GM23338 (cell line): ENCODE measurements around the gene ST3GAL4. TPM values are rescaled to one million over a fixed set of nuclear protein-coding genes. Genes with fewer than 3 reads are reported as not detected.

ENCODE experiments used
- ATAC-seq: fragments of 200-7000 bp; cut with Tn5 transposase; 3 replicates; pipeline ENCODE4 v1.9.1; 2020
- DNase-seq: peaks from one replicate; pipeline ENCODE4 v3.0.0-alpha.2; 2015; ENCODE audit warnings: low spot score
- H2AFZ ChIP-seq: fragments of 200-600 bp; sonication (generic); 2 replicates; pipeline ENCODE4 v1.8.0; 2016; ENCODE audit warnings: antibody characterized with exemption, mild to moderate bottlenecking, moderate library complexity
- H3F3A ChIP-seq: fragments of 200-600 bp; sonication (generic); replicated peaks from 2 replicates; pipeline ENCODE4 v1.8.0; 2017; ENCODE audit warnings: antibody characterized with exemption, mixed run types, low read depth
- H3K27ac ChIP-seq: fragments of 200-600 bp; sonication (generic); 2 replicates; pipeline ENCODE4 v1.6.1; 2016; ENCODE audit warnings: low read depth
- H3K27me3 ChIP-seq: fragments of 200-600 bp; sonication (generic); 2 replicates; pipeline ENCODE4 v1.8.0; 2016; ENCODE audit warnings: mild to moderate bottlenecking, mixed run types, moderate library complexity; ENCODE audit not compliant: insufficient read depth
- H3K36me3 ChIP-seq: fragments of 200-600 bp; sonication (generic); 2 replicates; pipeline ENCODE4 v1.8.0; 2016; ENCODE audit warnings: mild to moderate bottlenecking; ENCODE audit not compliant: insufficient read depth
- H3K4me1 ChIP-seq: fragments of 200-600 bp; sonication (generic); 2 replicates; pipeline ENCODE4 v1.8.0; 2016; ENCODE audit warnings: mild to moderate bottlenecking, moderate library complexity; ENCODE audit not compliant: insufficient read depth
- H3K4me2 ChIP-seq: fragments of 200-600 bp; sonication (generic); 2 replicates; pipeline ENCODE4 v1.7.1; 2017; ENCODE audit warnings: mixed run types
- H3K4me3 ChIP-seq: fragments of 200-600 bp; sonication (generic); 2 replicates; pipeline ENCODE4 v1.6.1; 2016; ENCODE audit warnings: mixed run types
- H3K79me2 ChIP-seq: fragments of 200-600 bp; sonication (generic); replicated peaks from 2 replicates; pipeline ENCODE4 v1.8.0; 2017; ENCODE audit warnings: mild to moderate bottlenecking; ENCODE audit not compliant: insufficient read depth
- H3K9me2 ChIP-seq: fragments of 200-600 bp; sonication (generic); 2 replicates; pipeline ENCODE4 v1.8.0; 2017; ENCODE audit not compliant: insufficient read depth
- H4K20me1 ChIP-seq: fragments of 200-600 bp; sonication (generic); replicated peaks from 2 replicates; pipeline ENCODE4 v1.8.0; 2017; ENCODE audit warnings: mild to moderate bottlenecking; ENCODE audit not compliant: insufficient read depth
- H3K27ac Mint-ChIP-seq: 2 replicates; pipeline ENCODE4 v1.8.0; 2020; ENCODE audit warnings: inconsistent platforms, mild to moderate bottlenecking, moderate library complexity, mixed read lengths
- H3K27me3 Mint-ChIP-seq: 3 replicates; pipeline ENCODE4 v1.8.0; 2022; ENCODE audit warnings: low read depth, mild to moderate bottlenecking, moderate library complexity, mixed read lengths, inconsistent platforms; ENCODE audit not compliant: insufficient read depth, poor library complexity
- H3K36me3 Mint-ChIP-seq: 3 replicates; pipeline ENCODE4 v1.8.0; 2021; ENCODE audit warnings: low read depth, mild to moderate bottlenecking, inconsistent platforms, moderate library complexity, mixed read lengths
- H3K4me1 Mint-ChIP-seq: 3 replicates; pipeline ENCODE4 v1.8.0; 2020; ENCODE audit warnings: mild to moderate bottlenecking, inconsistent platforms, mixed read lengths
- H3K4me3 Mint-ChIP-seq: 3 replicates; pipeline ENCODE4 v1.8.0; 2021; ENCODE audit warnings: moderate library complexity, mild to moderate bottlenecking, inconsistent platforms, mixed read lengths
- H3K9me3 Mint-ChIP-seq: 3 replicates; pipeline ENCODE4 v1.8.0; 2020; ENCODE audit warnings: moderate library complexity, mild to moderate bottlenecking, inconsistent platforms, mixed read lengths
- CREB1 ChIP-seq: fragments of 250-450 bp; sonication (Bioruptor Pico); IDR thresholded peaks from 2 replicates; pipeline ENCODE4 v1.5.0; 2020; ENCODE audit warnings: low read depth, mild to moderate bottlenecking, moderate library complexity
- CTCF ChIP-seq, 2 experiments: fragments of 200-600 bp in 1 of 2; sonication (generic) in 1 of 2; conservative IDR thresholded peaks; 2 replicates each; pipeline versions ENCODE4 v1.5.1 to v1.6.1; 2016 to 2017; ENCODE audit warnings: antibody characterized with exemption in 2 of 2, low read depth in 2 of 2, mild to moderate bottlenecking in 2 of 2, moderate library complexity in 1 of 2
- ETS1 ChIP-seq: IDR thresholded peaks from 2 replicates; pipeline ENCODE4 v1.6.1; 2016; ENCODE audit warnings: antibody characterized with exemption
- EZH2 ChIP-seq: fragments of 200-600 bp; sonication (generic); IDR thresholded peaks from one replicate; pipeline ENCODE4 v1.8.0; 2017; ENCODE audit warnings: antibody characterized with exemption, mild to moderate bottlenecking, low read depth; ENCODE audit not compliant: unreplicated experiment
- EZH2phosphoT487 ChIP-seq: fragments of 200-600 bp; sonication (generic); IDR thresholded peaks from one replicate; pipeline ENCODE4 v1.8.1; 2018; ENCODE audit warnings: antibody characterized with exemption; ENCODE audit not compliant: unreplicated experiment
- JUNB ChIP-seq: IDR thresholded peaks from one replicate; pipeline ENCODE4 v1.6.1; 2016; ENCODE audit warnings: antibody characterized with exemption; ENCODE audit not compliant: unreplicated experiment
- POLR2AphosphoS5 ChIP-seq: IDR thresholded peaks from 2 replicates; pipeline ENCODE4 v1.6.1; 2016; ENCODE audit warnings: antibody characterized with exemption, low read depth
- STAT1 ChIP-seq: IDR thresholded peaks from one replicate; pipeline ENCODE4 v1.6.1; 2016; ENCODE audit warnings: antibody characterized with exemption; ENCODE audit not compliant: unreplicated experiment
- ZNF114 ChIP-seq: fragments of 250-450 bp; sonication (Bioruptor Pico); IDR thresholded peaks from 2 replicates; pipeline ENCODE4 v1.5.0; 2020; ENCODE audit warnings: mild to moderate bottlenecking, moderate library complexity
- polyA plus RNA-seq: library from polyadenylated mRNA; unstranded; fragments of >200 nt; fragmentation: Nextera tagmentation; extraction: Ambion mirVana; gene quantifications from 2 replicates; pipeline ENCODE4 v1.2.1, GENCODE V29; 2016
- total RNA-seq: library from RNA; depleted of rRNA; stranded (reverse); fragments of >200 nt; shearing (Covaris generic); gene quantifications from 2 replicates; pipeline ENCODE4 v1.2.3, GENCODE V29; 2014

ST3GAL4 gene
- total and polyA plus RNA-seq, 2 experiments from 2014 or later: 10.1 to 28.0 TPM

GRCh38 chr11:126408901-126409619 is 53.6 kb downstream of the ST3GAL4 start:
- ATAC-seq (no peak), DNase-seq (no peak)
- no peak overlapping the region for H3K4me2 ChIP-seq
- H3K4me3 ChIP-seq: no peak overlapping the region
- 0 out of 2 replicates have a peak, but pooled peaks cover 6% of the 10 kb centered on the region for H3K4me1 ChIP-seq
- Mint-ChIP-seq H3K4me1 (peaks cover 13% of the 10 kb centered on the region), H3K36me3 (peaks cover 22% of the 10 kb centered on the region), H3K27ac (no peak overlapping the region), H3K27me3 (peaks cover 5% of the 10 kb centered on the region), H3K4me3 (no peak overlapping the region), H3K9me3 (no peaks in the 10 kb centered on the region)
- no peaks in the 10 kb centered on the region for H4K20me1 ChIP-seq
- H3F3A ChIP-seq: no peaks in the 10 kb centered on the region
- no peak overlapping the region for H2AFZ ChIP-seq
- H3K79me2 ChIP-seq: no peaks in the 10 kb centered on the region
- no peaks in the 10 kb centered on the region for H3K27me3 ChIP-seq
- H3K9me2 ChIP-seq: no peaks in the 10 kb centered on the region
- H3K27ac ChIP-seq: no peak overlapping the region
- no peak for TF ChIP-seq CREB1
- TF ChIP-seq CTCF (conservative IDR thresholded peaks at IDR 0.05; ENCODE audit: low read depth in 2 of 2): no peak
- H3K36me3 ChIP-seq: no peaks in the 10 kb centered on the region

GRCh38 chr11:126409620-126409985 is 54.1 kb downstream of the ST3GAL4 start:
- no peak overlapping the region for H3K27ac Mint-ChIP-seq
- H3K4me1 Mint-ChIP-seq: peaks cover 8% of the 10 kb centered on the region
- TF ChIP-seq ZNF114 (CRISPR knock-in tag) (no peak), STAT1 (no peak), EZH2phosphoT487 (no peak), POLR2AphosphoS5 (no peak)
- H3F3A ChIP-seq: no peaks in the 10 kb centered on the region
- 0 out of 2 replicates have a peak, but pooled peaks cover under 1% of the 10 kb centered on the region for H3K4me1 ChIP-seq
- H3K36me3 ChIP-seq: no peaks in the 10 kb centered on the region
- peaks cover 5% of the 10 kb centered on the region for H3K27me3 Mint-ChIP-seq
- no peak overlapping the region for H3K4me3 Mint-ChIP-seq
- no peaks in the 10 kb centered on the region for H3K27me3 ChIP-seq
- H3K9me2 ChIP-seq: no peaks in the 10 kb centered on the region
- DNase-seq: no peak
- H3K36me3 Mint-ChIP-seq: peaks cover 22% of the 10 kb centered on the region
- ATAC-seq: no peak
- H2AFZ ChIP-seq: no peak overlapping the region
- no peaks in the 10 kb centered on the region for H3K9me3 Mint-ChIP-seq
- H3K27ac ChIP-seq: no peak overlapping the region
- H3K79me2 ChIP-seq: no peaks in the 10 kb centered on the region
- no peak overlapping the region for H3K4me2 ChIP-seq
- no peak overlapping the region for H3K4me3 ChIP-seq
- no peaks in the 10 kb centered on the region for H4K20me1 ChIP-seq

GRCh38 chr11:126410649-126411048 is 55.2 kb downstream of the ST3GAL4 start:
- Histone ChIP-seq H3K36me3 (no peaks in the 10 kb centered on the region), H3K4me2 (no peak overlapping the region), H3K79me2 (no peaks in the 10 kb centered on the region), H3K4me3 (no peak overlapping the region), H3F3A (no peaks in the 10 kb centered on the region), H2AFZ (no peak overlapping the region), H3K27me3 (no peaks in the 10 kb centered on the region), H3K27ac (no peak overlapping the region), H3K9me2 (no peaks in the 10 kb centered on the region), H4K20me1 (no peaks in the 10 kb centered on the region), H3K4me1 (no peaks in the 10 kb centered on the region; the same call in 1 of the 2 replicates)
- H3K9me3 Mint-ChIP-seq: no peaks in the 10 kb centered on the region
- no peak overlapping the region for H3K4me3 Mint-ChIP-seq
- no peak overlapping the region for H3K27ac Mint-ChIP-seq
- peaks cover 3% of the 10 kb centered on the region for H3K27me3 Mint-ChIP-seq
- ATAC-seq: no peak
- no peak for DNase-seq
- H3K36me3 Mint-ChIP-seq: peaks cover 22% of the 10 kb centered on the region
- peaks cover under 1% of the 10 kb centered on the region; the same call in 1 of the 3 replicates for H3K4me1 Mint-ChIP-seq
- TF ChIP-seq JUNB (no peak), CTCF (conservative IDR thresholded peaks at IDR 0.05; ENCODE audit: low read depth in 2 of 2) (no peak), ETS1 (no peak), EZH2 (no peak)
